ENCODE measurements around the gene TSEN15. TPM values are rescaled to one million over a fixed set of nuclear protein-coding genes. Genes with fewer than 3 reads are reported as not detected.

The TSEN15 gene
- total and polyA plus RNA-seq, 10 of the 15 experiments (the other 5 are each of a cell fraction or from before 2014, with no cell fraction given), result 21.1 to 136 (median 70.2) TPM

DNA sequence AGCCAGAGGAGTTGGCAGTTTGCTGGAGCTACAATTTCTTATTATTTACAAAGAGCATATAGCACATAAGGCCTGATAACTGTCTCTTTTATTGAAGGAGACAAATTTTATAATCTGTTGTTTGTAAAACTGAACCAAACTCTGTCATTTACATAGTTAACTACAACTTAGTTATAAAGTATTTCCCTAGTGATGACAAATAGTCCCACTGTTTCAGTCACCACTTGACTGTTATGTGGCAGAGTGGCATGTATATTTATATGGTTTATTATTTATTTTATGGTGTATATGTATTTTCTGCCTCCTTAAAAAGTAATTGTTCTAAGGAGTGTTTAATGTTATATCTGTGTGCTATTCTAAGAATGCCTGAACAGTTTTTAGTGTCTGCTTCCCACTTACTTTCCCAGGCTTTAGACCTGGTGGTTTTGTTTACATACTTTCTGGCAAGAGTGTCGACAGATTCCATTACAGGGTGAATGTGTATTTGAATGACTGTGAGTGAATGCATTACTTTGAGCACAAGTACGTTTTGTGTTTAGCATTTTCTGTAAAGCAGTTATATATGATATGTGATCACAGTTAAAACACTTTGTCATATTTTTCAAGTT is 10.0 kb downstream of the TSEN15 start:
- no peak for TF ChIP-seq POLR2A (IDR thresholded peaks at IDR 0.05; ENCODE audit: low read depth, low read length)
- TF ChIP-seq, protein P1, sequence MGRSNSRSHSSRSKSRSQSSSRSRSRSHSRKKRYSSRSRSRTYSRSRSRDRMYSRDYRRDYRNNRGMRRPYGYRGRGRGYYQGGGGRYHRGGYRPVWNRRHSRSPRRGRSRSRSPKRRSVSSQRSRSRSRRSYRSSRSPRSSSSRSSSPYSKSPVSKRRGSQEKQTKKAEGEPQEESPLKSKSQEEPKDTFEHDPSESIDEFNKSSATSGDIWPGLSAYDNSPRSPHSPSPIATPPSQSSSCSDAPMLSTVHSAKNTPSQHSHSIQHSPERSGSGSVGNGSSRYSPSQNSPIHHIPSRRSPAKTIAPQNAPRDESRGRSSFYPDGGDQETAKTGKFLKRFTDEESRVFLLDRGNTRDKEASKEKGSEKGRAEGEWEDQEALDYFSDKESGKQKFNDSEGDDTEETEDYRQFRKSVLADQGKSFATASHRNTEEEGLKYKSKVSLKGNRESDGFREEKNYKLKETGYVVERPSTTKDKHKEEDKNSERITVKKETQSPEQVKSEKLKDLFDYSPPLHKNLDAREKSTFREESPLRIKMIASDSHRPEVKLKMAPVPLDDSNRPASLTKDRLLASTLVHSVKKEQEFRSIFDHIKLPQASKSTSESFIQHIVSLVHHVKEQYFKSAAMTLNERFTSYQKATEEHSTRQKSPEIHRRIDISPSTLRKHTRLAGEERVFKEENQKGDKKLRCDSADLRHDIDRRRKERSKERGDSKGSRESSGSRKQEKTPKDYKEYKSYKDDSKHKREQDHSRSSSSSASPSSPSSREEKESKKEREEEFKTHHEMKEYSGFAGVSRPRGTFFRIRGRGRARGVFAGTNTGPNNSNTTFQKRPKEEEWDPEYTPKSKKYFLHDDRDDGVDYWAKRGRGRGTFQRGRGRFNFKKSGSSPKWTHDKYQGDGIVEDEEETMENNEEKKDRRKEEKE (IDR thresholded peaks at IDR 0.05), result no peak
- no peak for TF ChIP-seq SPI1 (IDR thresholded peaks at IDR 0.05; ENCODE audit: borderline replicate concordance, insufficient read depth, low read depth, low read length)
- no peak for TF ChIP-seq TAF1 (IDR thresholded peaks at IDR 0.05; ENCODE audit: borderline replicate concordance, low read depth, low read length)
- TF ChIP-seq, protein P2, sequence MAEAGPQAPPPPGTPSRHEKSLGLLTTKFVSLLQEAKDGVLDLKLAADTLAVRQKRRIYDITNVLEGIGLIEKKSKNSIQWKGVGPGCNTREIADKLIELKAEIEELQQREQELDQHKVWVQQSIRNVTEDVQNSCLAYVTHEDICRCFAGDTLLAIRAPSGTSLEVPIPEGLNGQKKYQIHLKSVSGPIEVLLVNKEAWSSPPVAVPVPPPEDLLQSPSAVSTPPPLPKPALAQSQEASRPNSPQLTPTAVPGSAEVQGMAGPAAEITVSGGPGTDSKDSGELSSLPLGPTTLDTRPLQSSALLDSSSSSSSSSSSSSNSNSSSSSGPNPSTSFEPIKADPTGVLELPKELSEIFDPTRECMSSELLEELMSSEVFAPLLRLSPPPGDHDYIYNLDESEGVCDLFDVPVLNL (IDR thresholded peaks at IDR 0.05; ENCODE audit: low read depth, low read length), result no peak
- TF ChIP-seq CBX3 (IDR thresholded peaks at IDR 0.05; ENCODE audit: borderline replicate concordance, low read depth), result no peak
- TF ChIP-seq, protein P3, sequence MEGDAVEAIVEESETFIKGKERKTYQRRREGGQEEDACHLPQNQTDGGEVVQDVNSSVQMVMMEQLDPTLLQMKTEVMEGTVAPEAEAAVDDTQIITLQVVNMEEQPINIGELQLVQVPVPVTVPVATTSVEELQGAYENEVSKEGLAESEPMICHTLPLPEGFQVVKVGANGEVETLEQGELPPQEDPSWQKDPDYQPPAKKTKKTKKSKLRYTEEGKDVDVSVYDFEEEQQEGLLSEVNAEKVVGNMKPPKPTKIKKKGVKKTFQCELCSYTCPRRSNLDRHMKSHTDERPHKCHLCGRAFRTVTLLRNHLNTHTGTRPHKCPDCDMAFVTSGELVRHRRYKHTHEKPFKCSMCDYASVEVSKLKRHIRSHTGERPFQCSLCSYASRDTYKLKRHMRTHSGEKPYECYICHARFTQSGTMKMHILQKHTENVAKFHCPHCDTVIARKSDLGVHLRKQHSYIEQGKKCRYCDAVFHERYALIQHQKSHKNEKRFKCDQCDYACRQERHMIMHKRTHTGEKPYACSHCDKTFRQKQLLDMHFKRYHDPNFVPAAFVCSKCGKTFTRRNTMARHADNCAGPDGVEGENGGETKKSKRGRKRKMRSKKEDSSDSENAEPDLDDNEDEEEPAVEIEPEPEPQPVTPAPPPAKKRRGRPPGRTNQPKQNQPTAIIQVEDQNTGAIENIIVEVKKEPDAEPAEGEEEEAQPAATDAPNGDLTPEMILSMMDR (IDR thresholded peaks at IDR 0.05 in 2 of 3, conservative IDR thresholded peaks at IDR 0.05 in 1 of 3; ENCODE audit: control insufficient read depth in 2 of 3, extremely low read depth in 1 of 3, insufficient read depth in 1 of 3, low read depth in 3 of 3, low read length in 3 of 3), result no peak
- TF ChIP-seq, protein P4, sequence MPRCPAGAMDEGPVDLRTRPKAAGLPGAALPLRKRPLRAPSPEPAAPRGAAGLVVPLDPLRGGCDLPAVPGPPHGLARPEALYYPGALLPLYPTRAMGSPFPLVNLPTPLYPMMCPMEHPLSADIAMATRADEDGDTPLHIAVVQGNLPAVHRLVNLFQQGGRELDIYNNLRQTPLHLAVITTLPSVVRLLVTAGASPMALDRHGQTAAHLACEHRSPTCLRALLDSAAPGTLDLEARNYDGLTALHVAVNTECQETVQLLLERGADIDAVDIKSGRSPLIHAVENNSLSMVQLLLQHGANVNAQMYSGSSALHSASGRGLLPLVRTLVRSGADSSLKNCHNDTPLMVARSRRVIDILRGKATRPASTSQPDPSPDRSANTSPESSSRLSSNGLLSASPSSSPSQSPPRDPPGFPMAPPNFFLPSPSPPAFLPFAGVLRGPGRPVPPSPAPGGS (IDR thresholded peaks at IDR 0.05; ENCODE audit: borderline replicate concordance, insufficient read depth, low read depth, low read length, poor library complexity, severe bottlenecking), result no peak
- no peak for TF ChIP-seq ZNF384 (IDR thresholded peaks at IDR 0.05; ENCODE audit: borderline replicate concordance, low read depth, low read length)
- no peak for TF ChIP-seq IRF4 (IDR thresholded peaks at IDR 0.05; ENCODE audit: low read depth, low read length)
- TF ChIP-seq SUPT20H (IDR thresholded peaks at IDR 0.05; ENCODE audit: borderline replicate concordance, control insufficient read depth, low read depth, low read length), result no peak
- Histone ChIP-seq H3K27me3 (replicated peaks in 1 of 2; ENCODE audit: control insufficient read depth in 2 of 2, insufficient read depth in 2 of 2, low read length in 1 of 2) (no peaks in the 10 kb centered on the region), H3K79me2 (ENCODE audit: control insufficient read depth, insufficient read depth, low read length) (no peaks in the 10 kb centered on the region), H2AFZ (ENCODE audit: control insufficient read depth, low read depth, low read length) (no peak overlapping the region), H3K9ac (ENCODE audit: control insufficient read depth, insufficient read depth, low read length) (no peak overlapping the region), H3K4me1 (ENCODE audit: control insufficient read depth, insufficient read depth, low read length) (no peaks in the 10 kb centered on the region), H3K4me2 (ENCODE audit: control insufficient read depth, insufficient read depth) (no peak overlapping the region), H3K9me3 (replicated peaks; ENCODE audit: control insufficient read depth, insufficient read depth, low read length) (no peaks in the 10 kb centered on the region; the same call in 1 of the 3 replicates), H4K20me1 (ENCODE audit: control insufficient read depth, insufficient read depth) (no peaks in the 10 kb centered on the region), H3K36me3 (ENCODE audit: control insufficient read depth in 2 of 2, insufficient read depth in 2 of 2, low read length in 1 of 2) (peaks cover 0 to 6% of the 10 kb centered on the region in 2 experiments; a peak in 1 of 4 replicates), H3K4me3 (no peak overlapping the region), H3K27ac (ENCODE audit: control insufficient read depth, insufficient read depth) (no peak overlapping the region)
- BruUV-seq (replicated peaks), result no TSS peak
- POLR2A ChIA-PET, result no interaction called here
- intact Hi-C loops (cut with micrococcal nuclease; ENCODE audit: unreplicated experiment) (no loop called here), in situ Hi-C loops (cut with MboI) (no loop called here)
- ATAC-seq (no peak), FAIRE-seq (no peak), DNase-seq (ENCODE audit: low read depth, low spot score) (no peak)
- 95% methylated on average over 2 of the region's 2 CpGs for WGBS (ENCODE audit: insufficient coverage, insufficient replicate concordance, low lambda C conversion rate, missing lambda C conversion rate)
- RAD21 ChIA-PET (ENCODE audit: unreplicated experiment), result no interaction called here
- SMC1A ChIA-PET (ENCODE audit: uncharacterized antibody, unreplicated experiment), result interaction anchor here (1.0 kb wide), 1 partner anchor 17 kb away, joined by 4 read pairs; no protein-coding TSS in a partner anchor
- CTCF ChIA-PET, result interaction anchor here (1.8 kb wide), 1 partner anchor 10 kb away, joined by 6 read pairs; the partner anchor contains the start of gene TSEN15
